HG02943 (cell line): Measurements from ENCODE around the gene COMMD3.
"Not testable (repeated sequence)": the region's sequence is repeated elsewhere in the genome, so short reads cannot be mapped to it uniquely, and the experiment has no call there.

Source experiments
- ATAC-seq: cut with Tn5 transposase; IDR thresholded peaks from one replicate; pipeline ENCODE4 v1.9.1; 2021; ENCODE audit warnings: mild to moderate bottlenecking, low read depth, moderate library complexity; ENCODE audit not compliant: unreplicated experiment

Gene COMMD3

DNA sequence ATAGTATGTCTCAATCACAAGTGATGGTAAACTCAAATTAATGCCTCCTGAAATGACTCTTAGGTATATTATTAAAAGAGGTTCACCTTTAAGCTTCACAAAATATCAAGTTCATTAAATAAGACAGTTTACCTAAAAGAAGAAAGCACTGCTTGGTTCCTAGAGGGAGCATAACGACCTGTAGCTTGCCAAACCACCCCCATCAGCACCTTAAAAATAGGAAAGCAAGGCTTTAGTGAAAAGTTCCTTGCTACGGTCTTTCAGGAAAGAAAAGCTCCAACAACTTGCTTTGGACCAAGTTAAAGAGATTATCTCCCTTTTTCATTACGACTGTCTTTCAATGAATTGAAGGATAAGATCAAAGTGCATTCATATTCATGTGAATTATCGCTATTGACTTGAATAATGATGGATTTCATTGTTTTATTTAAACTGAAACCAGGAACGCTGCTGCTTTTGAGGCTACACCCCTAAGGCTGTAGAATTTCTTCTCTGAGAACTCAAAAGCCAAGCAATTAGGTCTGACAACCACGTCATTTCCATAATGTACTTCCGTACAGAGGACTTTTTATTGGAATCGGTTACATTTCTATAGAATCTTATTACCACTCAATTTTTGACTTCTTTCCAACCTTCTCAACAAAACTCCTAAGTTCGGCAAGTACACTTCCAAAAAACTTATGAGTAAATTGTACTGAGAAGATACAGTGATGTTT is 22.2 kb downstream of the COMMD3 start:
- no peak for ATAC-seq

DNA sequence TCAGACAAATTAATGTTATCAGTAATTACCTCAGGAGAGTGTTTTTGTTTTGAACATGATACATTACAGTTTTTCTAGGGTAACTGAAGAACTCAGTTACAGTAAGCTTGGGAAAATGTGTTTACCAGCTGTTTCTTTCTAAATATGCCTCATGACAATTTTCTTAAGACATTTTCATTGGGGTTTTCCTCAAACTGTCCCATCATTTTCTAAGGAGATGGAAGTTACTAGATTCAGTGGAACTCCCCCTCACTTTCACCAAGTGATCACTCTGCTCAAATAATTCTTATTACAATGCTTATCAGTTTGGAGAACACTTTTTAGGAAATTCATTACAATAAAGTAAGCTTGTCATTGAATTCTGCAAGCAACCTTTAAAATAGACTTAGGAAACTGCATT is 22.7 kb downstream of the COMMD3 start:
- no peak for ATAC-seq

DNA sequence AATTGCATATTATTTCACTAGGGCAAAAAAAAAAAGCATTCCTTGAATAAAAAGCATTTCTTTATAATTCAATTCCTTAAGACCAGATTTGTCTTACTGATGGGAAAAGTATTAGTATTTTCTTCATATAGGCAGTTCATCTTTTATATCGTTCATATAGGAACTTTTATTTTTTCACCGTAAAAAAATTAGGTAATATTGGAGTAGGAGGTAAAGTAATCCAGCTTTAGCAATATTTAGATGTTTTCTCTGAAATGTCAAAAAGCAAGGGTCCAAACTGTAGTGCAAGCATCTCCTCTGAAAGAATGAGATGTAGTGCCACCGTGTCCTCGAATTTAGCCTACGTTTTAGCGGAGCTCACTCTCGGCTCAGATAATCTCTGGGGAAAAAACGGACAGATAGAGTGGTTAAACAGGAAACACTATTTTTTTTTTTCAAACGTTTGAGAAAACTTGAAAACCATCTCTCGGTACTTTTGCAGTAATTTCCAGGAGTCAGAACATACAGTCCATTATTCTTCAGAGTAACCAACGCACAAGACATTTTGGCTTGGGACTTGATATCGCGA is 23.7 kb downstream of the COMMD3 start:
- ATAC-seq = no peak

DNA sequence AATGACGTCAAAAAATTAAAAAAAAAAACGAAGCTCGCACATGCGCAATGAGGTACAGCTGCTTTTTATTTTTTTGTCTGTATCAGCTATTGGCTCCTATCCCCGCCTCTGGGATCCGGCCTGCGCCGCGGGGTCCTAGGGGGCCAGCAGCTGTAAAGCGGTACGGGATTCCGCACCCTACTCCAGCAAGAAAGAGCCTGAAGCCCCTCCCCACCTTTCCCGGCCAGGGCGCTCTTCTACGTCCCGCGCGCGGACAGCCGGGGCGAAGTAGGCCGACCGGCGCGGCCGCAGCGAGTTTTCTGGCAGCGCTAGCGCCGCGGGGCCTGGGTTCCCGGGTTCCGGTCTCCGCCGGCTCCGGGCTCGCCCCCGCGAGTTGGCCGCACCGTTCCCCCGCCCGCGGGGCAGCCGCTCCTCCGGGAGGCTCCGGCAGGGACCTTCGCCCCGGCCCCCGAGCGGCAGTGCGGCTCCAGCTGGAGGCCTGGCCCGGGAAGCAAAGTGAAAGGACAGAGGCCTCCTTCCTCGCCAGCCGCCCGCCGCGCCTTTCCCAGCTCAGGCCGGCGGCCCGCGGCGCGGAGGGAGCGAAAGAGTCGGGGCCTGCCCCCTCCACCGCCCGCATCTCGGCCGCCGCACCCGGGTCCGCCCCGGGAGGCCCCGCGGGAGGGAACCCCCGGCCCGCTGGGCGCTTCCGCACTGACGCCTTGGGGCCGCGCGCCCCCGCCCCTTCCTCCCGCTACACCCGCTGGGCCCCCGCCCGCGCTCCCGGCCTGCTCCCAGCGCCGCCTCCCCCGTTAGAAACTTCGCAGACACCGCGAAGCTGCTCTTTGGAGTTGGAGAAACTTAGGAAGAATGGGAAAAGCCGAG is 24.4 kb downstream of the COMMD3 start:
- peak; percentile 40 for ATAC-seq

DNA sequence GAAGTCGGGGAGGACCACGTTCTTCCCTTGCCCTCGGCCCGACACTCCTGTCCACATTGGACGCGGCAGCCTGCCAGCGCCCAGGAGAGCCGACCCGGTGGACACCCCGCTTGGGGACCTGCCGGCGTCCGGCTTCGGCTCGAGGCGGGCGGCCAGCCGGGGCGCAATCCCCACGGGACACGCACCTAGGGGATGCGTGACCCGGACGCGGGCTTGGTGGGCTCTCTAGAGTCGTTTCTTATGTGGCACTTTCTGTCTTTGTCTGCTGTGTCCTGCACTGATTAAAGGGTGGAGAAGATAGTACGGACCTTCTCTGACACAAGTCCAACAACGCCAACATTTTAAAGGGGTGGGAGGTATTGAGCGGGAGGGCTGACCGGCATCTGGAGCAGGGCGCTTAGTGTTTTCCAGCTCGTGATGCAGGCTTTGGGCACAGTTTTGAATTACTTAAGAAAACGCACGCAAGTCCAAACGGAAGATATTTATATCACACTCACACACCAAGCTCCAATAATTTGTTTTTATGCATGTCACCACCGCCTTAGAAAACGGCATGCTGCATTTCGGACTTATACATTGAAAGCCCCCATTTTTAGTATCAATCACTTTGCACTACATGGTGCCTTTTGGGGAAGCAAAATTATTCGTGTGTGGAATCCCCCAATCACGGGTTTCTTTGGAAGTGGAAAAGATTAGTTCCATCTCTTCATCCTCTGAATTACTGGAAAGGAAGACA is 25.2 kb downstream of the COMMD3 start:
- ATAC-seq = peak; percentile 19

DNA sequence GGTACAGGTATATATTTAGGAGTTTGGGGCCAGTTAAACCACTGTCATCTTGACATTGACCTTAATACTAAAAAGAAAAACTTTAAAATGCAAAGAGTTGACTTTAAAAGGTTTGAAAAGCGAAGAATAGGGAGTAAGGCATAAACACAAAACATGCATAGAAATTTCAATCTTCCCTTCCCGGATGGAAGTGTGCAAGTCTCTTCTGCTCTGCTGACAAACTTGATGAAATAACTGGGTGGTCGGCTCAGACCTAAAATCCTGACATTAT is 25.7 kb downstream of the COMMD3 start:
- ATAC-seq = no peak

DNA sequence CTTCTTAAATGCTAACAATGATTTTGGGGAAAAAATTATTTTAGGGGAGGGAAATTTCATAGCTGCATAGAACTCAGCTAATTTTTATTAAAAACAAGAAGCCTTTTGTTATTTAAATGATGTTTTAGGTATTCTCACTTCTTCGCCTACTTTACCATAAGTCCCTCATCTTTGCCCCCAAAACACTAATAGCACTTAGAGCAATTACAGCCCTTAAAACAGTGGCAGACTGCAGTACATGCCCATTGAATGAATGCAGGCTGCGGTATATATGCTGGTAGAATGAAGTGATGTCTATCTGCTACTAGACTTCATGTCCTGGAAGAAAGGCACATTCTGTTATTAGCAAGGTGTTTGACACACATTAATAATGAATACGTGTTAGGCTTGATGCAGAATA is 26.2 kb downstream of the COMMD3 start:
- no peak for ATAC-seq

DNA sequence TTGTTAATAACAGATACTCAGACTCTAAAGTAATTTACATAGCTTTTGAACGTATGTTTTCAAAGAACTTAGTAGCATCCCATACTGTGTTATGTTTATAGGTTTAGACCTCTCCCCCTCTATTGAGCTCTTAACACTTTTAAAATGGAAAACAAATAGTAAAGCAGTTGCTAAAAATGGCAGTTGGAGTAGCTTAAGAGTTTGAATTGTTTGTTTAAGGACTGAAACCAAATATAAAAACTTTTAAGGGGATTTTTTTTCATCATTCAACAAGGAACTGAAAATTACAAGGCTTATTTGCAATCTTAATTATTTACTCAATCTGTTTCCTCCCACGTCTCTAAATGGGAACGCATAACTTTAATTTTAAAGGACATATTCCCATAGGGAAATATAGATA is 27.5 kb downstream of the COMMD3 start:
- no peak for ATAC-seq

DNA sequence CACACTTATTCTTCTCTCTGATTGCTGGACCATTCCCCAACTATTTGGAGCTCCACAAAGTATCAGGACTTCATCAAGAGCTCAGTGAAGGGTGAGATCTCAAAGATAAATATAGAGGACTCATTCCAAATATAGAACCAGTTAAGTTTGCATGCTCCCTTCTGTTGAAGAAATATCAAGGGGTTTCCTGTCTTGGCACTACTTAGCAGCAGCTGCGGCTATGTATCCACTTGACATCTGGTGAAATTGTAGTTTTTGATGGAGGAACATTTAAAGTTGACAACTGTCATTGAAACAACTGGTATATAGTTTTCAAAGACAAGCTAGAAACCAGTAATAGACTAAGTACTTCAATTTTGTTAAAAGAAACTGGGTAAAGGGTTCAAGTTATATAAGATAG is 28.1 kb downstream of the COMMD3 start:
- ATAC-seq = no peak

DNA sequence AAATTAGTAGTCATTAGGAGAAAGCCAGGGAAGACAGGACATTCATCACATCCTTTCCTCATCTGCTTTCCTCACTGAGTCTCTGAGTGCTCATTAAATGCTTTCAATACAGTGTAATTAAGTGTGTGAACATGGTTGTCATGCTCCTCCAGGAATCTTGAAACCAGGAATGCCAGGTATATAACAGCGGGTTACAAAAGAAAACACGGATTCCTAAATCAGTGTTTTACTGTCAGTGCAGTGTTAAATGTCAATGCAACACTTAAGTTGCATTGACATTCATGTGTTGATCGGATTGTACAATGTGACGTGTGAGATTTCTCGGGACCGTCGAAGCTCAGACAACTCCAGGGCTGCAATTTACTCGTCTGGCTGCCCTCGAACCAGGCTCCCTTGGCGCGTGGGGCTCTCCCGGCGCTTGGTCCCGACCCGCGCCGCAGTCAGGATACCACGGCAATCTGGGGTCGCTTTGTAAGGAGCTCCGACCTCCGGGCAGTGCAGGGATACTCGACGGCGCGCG is 28.7 kb downstream of the COMMD3 start:
- no peak for ATAC-seq

DNA sequence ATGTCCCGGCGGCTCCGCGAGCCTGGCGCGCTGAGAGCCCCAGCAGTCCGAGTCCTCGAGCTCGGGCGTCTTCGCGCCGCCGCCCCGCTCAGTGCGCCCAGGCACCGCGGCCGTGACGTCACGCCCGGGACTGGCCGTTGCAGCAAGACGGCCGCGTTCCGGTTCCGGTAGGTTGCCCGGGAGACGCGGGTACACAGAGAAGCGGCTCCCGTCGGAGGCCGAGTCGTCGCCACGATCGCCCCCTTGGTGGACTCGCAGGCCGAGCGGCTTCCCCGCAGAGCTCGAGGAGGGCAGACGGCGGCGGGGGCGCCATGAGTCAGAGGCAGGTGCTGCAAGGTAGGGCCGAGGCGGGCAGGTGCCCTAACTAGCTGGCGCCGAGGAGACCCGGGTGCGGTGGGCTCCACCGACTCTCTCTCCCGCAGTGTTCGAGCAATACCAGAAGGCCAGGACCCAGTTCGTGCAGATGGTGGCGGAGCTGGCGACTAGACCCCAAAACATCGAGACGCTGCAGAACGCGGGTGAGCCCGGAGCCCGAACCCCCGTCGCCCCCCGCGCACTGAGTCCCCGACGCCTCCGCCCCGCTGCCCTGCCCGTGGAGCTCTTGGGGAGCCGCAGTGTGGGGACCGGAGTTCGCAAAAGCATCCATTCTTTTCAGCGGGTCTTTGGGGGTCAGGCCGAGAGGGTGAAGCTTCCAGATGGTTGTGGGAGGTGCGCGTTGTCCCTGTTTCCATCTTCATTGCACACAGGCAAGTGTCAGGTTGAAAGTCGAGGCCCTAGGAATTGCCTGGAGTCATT is 29.3 kb downstream of the COMMD3 start, which contains the start of gene SPAG6:
TSS of gene SPAG6 (plus strand) at position 196 of the 795 bp plus-strand sequence. CDS start at position 312, 116 bp downstream.
- no peak for ATAC-seq

DNA sequence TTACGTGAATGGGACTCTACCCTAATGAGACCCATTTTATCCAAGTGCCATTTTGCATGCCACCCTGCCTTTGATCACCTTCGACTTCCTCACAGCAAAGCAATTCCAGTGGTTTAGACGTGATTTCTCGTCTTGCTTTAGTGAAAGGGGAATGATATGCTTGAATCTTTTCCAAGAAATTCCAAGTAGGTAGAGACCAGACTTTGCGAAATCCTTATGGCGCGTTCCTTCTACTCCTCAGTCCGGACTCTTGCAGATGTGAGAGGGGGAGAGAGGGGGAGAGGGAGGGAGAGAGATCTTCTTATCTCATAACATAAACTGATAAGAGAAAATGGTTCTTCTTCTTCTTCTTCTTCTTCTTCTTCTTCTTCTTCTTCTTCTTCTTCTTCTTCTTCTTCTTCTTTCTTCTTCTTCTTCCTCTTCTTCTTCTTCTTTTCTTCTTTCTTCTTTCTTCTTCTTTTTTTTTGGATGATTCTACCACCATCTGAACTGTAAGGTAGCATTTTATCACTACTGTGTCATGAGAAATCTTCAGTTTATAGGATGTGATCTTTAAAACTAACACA is 30.0 kb downstream of the COMMD3 start:
- no peak for ATAC-seq

DNA sequence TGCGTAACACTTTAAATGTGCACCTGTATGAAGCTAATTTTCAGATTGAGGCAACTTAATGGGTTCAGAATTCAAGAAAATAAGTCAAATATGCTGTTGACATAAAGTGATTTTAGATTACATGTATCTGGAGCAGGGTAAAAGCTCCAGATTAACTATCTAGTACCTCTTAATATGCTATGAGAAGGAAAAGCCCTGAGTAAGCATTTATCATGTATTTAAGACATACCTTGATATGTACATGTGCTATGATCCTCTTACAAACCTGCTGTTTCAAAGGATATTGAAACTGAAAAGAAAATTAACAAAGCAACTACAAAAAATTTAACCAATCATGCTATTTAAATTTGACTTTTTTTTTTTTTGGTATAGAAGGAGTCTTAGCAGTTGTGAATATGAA is 33.6 kb downstream of the COMMD3 start:
- no peak for ATAC-seq

DNA sequence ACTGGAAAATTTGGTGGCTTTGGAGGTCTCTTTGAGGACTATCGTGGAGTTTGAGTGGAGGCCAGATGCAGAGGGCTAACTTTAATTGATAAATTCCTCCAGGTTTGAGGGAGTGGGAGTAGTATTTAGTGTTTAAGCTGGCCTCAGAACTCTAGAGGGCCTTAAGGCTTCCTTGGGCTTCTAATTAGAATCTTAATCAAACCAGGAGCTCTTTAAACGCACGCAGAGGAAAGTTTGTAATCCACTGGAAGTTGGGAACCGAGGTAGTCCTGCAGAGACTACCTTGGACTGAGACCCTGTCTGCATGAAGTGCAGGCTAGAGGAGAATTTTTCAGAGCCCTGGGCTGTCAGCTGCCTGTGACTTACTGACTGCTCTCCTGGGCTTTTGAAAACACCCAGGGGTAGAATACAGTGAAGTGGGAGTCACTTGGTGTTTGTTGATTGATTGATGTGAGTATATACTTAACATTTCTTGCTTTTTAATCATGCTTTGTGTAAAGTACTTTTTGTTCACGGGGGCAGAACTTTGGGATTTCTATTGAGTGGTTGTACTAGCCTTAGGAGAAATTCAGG is 35.0 kb downstream of the COMMD3 start:
- no peak for ATAC-seq

DNA sequence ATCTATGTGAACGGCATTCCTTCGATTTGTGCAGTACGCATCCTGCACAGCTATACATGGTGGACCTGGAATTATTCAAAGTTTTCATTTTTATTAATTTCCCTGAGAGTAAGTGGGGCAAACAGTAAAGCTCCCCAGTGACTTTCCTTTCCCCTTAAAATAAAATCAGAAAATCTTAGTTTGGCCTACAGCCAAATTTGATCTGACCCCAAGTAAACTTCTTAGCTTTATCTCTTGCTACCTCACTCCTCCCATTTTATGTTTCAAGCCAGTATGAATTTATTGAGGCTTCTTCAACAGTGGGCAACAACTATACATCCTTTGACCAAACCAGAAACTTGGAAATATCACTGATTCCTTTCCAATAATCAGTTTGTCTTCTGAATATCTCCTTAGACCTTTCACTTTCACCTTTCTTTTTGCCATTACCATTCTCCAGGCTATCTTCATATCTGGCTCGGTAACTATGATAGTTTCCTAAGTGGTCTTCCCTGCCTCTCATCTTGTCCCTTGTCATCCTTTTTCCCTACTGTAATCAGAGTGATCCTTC is 40.2 kb downstream of the COMMD3 start:
- ATAC-seq = no peak

DNA sequence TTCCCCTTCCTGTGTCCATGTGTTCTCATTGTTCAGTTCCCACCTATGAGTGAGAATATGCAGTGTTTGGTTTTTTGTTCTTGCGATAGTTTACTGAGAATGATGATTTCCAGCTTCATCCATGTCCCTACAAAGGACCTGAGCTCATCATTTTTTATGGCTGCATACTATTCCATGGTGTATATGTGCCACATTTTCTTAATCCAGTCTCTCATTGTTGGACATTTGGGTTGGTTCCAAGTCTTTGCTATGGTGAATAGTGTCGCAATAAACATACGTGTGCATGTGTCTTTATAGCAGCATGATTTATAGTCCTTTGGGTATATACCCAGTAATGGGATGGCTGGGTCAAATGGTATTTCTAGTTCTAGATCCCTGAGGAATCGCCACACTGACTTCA is 41.6 kb downstream of the COMMD3 start:
- ATAC-seq = not testable (repeated sequence)

DNA sequence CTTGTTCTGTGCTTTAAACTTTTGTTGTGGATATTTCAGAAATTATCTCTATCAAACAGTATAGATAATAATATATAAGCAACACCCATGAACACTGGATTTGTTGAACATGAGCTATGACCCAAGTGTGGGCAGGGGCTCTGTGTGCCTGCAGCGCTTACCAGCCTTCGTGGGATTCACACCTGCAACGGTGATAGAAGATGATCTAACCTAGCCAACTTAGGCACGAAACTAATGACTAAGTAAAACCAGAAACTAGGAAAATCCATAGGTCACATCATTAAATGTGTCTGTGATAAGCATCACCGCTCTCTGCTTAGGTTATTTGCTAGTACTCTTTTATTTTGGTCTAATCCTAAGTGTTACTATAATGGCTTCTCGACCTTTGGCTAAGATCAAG is 47.1 kb downstream of the COMMD3 start:
- no peak for ATAC-seq

DNA sequence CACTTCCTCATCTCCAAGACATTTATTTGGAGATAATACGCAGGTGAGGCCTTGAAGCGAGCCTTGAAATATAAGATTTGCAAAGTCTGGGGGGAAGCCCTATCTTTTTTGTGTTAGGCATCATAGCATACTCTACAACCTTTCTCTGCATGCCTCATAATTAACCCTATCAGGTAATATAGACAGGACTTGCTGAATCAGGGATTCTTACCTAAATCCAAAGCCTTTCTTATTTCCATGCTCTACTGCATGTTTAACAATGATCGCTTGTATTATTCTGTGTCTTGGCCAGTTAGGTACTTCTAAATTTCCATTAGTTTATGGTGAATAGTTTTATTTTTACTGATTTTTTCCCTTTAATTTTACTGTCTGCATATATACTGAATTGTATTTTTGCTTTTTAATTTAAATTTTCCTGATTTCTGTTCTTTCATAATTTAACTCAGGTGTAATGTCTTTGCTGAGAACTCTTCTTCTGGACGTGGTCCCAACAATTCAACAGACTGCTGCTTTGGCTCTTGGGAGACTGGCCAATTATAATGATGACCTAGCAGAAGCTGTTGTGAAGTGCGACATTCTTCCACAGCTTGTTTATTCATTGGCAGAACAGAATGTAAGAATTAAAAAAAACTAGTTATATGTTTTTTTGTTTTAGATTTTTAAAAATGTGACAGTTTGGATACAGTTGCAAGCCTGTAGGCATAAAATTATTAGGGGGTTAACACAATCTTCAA is 48.4 kb downstream of the COMMD3 start:
- ATAC-seq = no peak
